KOPT-K1 (cell line): Measurements from ENCODE around the gene EIF3B.
"Not testable (repeated sequence)": the region's sequence is repeated elsewhere in the genome, so short reads cannot be mapped to it uniquely, and the experiment has no call there.

Source experiments
- H3K27ac ChIP-seq: fragments of 200-600 bp; sonication (generic); 2 replicates; pipeline ENCODE4 v1.5.1; 2016; ENCODE audit warnings: antibody characterized with exemption, mild to moderate bottlenecking, low read depth, low read length; ENCODE audit not compliant: poor library complexity, severe bottlenecking
- H3K36me3 ChIP-seq: fragments of 200-600 bp; sonication (generic); 2 replicates; pipeline ENCODE4 v1.5.1; 2017; ENCODE audit warnings: antibody characterized with exemption, mild to moderate bottlenecking, low read length, moderate library complexity; ENCODE audit not compliant: insufficient read depth
- H3K9me3 ChIP-seq: fragments of 200-600 bp; sonication (generic); 2 replicates; pipeline ENCODE4 v1.5.1; 2017; ENCODE audit warnings: antibody characterized with exemption, low read length, mild to moderate bottlenecking; ENCODE audit not compliant: insufficient read depth, poor library complexity, severe bottlenecking

EIF3B gene

GRCh38 chr7:2326951-2327350 is 27.7 kb upstream of the EIF3B start:
- no peak overlapping the region for H3K27ac ChIP-seq
- no peaks in the 10 kb centered on the region for H3K36me3 ChIP-seq
- no peaks in the 10 kb centered on the region for H3K9me3 ChIP-seq

GRCh38 chr7:2330493-2330892 is 24.1 kb upstream of the EIF3B start:
- H3K9me3 ChIP-seq, result no peaks in the 10 kb centered on the region
- no peak overlapping the region for H3K27ac ChIP-seq

DNA sequence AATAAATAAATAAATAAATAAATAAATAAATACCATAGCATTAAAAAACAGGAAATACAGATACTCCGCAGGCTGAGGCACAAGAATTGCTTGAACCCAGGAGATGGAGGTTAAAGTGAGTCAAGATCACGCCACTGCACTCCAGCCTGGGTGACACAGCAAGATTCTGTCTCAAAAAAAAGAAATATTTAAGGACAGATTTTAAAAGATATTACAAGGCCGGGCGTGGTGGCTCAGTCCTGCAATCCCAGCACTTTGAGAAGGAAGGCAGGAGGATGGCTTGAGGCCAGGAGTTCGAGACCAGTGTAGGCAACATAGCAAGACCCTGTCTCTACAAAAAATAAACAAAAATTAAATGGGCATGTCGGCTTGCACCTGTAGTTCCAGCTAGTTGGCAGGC is 22.9 kb upstream of the EIF3B start:
- Histone ChIP-seq H3K9me3 (no peaks in the 10 kb centered on the region), H3K27ac (no peak overlapping the region), H3K36me3 (no peaks in the 10 kb centered on the region)

More at GRCh38 chr7:2330493-2330892, 24.1 kb upstream of the EIF3B start:
- no peaks in the 10 kb centered on the region for H3K36me3 ChIP-seq

DNA sequence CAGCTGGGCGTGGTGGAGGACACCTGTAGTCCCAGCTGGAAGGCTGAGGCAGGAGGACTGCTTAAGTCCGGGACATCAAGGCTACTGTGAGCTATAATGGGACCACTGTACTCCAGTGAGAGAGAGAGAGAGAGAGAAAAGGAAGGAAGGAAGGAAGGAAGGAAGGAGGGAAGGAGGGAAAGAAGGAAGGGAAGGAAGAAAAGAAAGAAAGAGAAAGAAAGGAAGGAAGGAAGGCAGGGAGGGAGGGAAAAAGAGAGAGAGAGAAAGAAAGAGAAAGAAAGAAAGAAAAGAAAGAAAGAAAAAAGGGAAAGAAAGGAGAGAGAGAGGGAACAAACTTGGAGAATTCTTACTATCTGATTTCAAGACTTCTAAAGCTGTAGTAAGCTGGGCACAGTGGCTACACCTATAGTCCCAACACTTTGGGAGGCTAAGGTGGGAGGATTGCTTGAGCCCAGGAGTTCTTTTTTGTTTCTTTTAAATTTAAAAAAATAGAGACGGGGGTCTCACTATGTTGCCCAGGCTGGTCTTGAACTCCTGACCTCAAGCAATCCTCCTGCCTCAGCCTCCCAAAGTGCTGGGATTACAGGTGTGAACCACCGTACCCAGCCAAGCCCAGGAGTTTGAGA is 21.9 kb upstream of the EIF3B start:
- not testable (repeated sequence) for H3K27ac ChIP-seq, H3K36me3 ChIP-seq, H3K9me3 ChIP-seq

DNA sequence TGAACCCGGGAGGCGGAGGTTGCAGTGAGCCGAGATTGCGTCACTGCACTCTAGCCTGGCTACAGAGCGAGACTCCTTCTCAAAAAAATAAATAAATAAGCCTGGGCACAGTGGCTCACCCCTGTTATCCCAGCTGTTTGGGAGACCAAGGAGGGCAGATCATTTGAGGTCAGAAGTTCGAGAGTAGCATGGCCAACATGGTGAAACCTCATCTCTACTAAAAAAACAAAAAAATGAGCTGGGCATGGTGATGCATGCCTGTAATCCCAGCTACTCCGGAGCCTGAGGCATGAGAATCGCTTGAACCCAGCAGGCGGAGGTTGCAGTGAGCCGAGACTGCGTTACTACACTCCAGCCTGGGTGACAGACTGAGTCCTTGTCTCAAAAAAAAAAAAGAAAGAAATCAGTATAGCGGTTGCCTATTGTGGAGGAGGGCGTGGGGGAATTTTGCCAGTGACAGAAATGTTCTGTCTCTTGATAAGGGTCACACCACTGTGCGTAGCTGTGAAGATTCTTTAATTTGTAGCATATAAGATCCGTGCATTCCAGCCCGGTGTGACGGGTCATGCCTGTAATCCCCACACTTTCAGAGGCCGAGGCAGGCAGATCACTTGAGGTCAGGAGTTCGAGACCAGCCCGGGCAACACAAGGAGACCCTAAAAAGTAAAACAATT is 17.9 kb upstream of the EIF3B start:
- Histone ChIP-seq H3K27ac (no peak overlapping the region), H3K36me3 (no peaks in the 10 kb centered on the region), H3K9me3 (no peaks in the 10 kb centered on the region)

- H3K9me3 ChIP-seq, H3K36me3 ChIP-seq: not testable (repeated sequence)
- H3K27ac ChIP-seq, result peak overlapping the region; percentile 44
Observed at GRCh38 chr7:2347351-2348063, 7.1 kb upstream of the EIF3B start.

- H3K36me3 ChIP-seq, result no peaks in the 10 kb centered on the region
- no peak overlapping the region for H3K27ac ChIP-seq
- H3K9me3 ChIP-seq, result no peaks in the 10 kb centered on the region
Observed at GRCh38 chr7:2350055-2350454, 4.6 kb upstream of the EIF3B start.

- H3K9me3 ChIP-seq, result no peaks in the 10 kb centered on the region
- H3K36me3 ChIP-seq, result no peaks in the 10 kb centered on the region
- H3K27ac ChIP-seq, result no peak overlapping the region
Observed at GRCh38 chr7:2350861-2351260, 3.8 kb upstream of the EIF3B start.

DNA sequence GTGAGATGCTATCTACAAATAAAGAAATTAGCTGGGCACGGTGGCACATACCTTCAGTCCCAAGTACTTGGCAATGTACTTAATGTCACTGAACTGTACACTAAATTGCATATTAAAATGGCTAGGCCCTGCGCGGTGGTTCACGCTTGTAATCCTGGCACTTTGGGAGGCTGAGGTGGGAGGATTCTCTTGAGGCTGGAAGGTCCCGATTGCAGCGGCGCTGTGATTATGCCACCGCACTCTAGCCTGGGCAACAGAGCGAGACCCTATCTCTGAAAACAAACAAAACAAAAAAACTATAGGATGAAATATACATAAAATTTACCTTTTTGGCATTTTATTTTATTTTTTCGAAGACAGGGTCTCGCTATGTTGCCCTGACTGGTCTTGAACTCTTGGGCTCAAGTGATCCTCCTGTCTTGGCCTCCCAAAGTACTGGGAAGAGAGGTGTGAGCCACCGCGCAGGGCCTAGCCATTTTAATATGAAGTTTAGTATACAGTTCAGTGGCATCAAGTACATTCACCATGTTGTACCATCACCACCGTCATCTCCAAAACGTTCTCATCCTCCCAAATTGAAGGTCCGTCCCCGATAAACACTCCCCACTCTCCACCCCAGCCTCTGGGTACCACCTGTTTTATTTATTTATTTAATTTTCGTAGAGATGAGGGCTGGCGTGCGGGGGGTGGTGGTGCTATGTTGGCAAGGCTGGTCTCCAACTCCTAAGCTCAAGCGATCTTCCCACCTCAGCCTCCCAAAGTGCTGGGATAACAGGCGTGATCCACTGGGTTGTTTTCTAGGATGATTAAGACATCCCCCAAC is 1.3 kb upstream of the EIF3B start:
- Histone ChIP-seq H3K9me3 (no peaks in the 10 kb centered on the region), H3K36me3 (peaks cover 19% of the 10 kb centered on the region), H3K27ac (peak overlapping the region; percentile 99)

- H3K36me3 ChIP-seq, result peaks cover 25% of the 10 kb centered on the region
- no peaks in the 10 kb centered on the region for H3K9me3 ChIP-seq
- H3K27ac ChIP-seq, result peak overlapping the region; percentile 99
Observed at GRCh38 chr7:2353936-2354185, 766 bp upstream of the EIF3B start.

DNA sequence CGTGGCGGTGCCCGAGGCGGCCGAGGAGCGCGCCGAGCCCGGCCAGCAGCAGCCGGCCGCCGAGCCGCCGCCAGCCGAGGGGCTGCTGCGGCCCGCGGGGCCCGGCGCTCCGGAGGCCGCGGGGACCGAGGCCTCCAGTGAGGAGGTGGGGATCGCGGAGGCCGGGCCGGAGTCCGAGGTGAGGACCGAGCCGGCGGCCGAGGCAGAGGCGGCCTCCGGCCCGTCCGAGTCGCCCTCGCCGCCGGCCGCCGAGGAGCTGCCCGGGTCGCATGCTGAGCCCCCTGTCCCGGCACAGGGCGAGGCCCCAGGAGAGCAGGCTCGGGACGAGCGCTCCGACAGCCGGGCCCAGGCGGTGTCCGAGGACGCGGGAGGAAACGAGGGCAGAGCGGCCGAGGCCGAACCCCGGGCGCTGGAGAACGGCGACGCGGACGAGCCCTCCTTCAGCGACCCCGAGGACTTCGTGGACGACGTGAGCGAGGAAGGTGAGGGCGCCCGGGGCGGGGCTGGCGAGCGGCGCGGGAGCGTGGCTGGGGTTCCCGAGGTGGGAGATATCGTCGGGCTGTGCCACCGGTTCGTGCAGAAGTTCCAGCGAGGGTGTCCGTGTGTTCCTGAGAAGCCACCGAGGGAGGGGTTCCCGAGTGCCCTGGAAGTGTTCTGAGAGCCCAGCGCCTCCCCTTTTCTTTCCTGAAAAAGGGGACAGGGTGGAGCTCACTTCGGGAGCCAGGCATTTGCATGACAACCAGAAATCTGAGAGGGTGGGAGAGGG is 495 bp downstream of the EIF3B start:
- Histone ChIP-seq H3K9me3 (no peaks in the 10 kb centered on the region), H3K36me3 (peaks cover 37% of the 10 kb centered on the region), H3K27ac (peak overlapping the region; percentile 99)

- peaks cover 43% of the 10 kb centered on the region for H3K36me3 ChIP-seq
- H3K27ac ChIP-seq, result peak overlapping the region; percentile 99
- H3K9me3 ChIP-seq, result no peaks in the 10 kb centered on the region
Observed at GRCh38 chr7:2355705-2356008, 1.0 kb downstream of the EIF3B start.

DNA sequence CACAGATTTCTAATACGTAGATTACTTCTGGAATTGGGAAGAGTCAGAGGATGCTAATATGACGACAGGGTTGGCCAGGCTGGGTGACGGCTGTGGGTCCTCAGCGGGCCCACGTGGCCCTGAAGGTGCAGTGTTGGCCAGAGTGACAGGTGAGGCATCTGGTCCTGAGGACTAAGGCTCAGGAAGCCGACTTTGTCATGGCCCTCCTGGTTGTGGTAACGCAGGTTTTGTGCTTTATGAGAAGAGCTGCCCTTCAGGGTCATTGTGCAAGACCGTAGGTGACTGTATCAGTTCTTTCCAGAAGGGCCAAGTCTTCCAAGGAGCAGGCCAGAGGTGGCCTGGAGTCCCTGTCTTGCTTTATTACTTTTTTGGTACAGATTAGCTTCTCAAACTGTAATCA is 2.5 kb downstream of the EIF3B start:
- no peak overlapping the region for H3K27ac ChIP-seq
- peaks cover 57% of the 10 kb centered on the region for H3K36me3 ChIP-seq
- H3K9me3 ChIP-seq, result no peaks in the 10 kb centered on the region

DNA sequence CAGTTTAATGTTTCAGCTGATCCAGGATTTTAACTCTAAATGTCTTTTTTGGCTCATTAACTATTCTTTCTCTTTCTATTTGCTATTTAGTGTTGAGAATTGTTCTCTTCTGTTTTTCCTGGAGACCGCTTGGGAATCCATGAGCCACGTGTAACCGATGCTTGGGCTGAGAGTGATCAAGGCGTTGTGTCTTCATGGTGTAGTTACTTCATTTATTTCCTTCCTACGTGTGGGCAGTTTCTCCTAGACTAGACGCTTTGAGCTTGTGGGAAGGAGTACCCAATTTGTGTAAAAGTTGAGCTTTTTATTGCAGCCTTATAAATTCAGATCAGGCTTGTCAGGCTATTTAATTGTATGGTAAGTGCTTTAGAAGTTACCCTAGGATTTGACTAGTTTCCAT is 2.9 kb downstream of the EIF3B start:
- Histone ChIP-seq H3K27ac (no peak overlapping the region), H3K36me3 (peaks cover 61% of the 10 kb centered on the region)

More for the DNA sequence above, 2.9 kb downstream of the EIF3B start:
- no peaks in the 10 kb centered on the region for H3K9me3 ChIP-seq
